ENCODE data around the gene EMC9. TPM values are rescaled to one million over a fixed set of nuclear protein-coding genes. Genes with fewer than 3 reads are reported as not detected.

Gene EMC9
- total RNA-seq, 1 donor from 2014 or later, result 18.5 TPM

- H3K36me3 ChIP-seq (ENCODE audit: insufficient read depth, low read length), result peaks cover 36% of the 10 kb centered on the region
- no peaks in the 10 kb centered on the region for H3K27me3 Mint-ChIP-seq (ENCODE audit: low read depth, unreplicated experiment)
- H3K4me3 ChIP-seq (ENCODE audit: insufficient read depth, low read depth, low read length), result no peak overlapping the region
- TF ChIP-seq EZH2 (IDR thresholded peaks at IDR 0.05; ENCODE audit: insufficient read depth, low read length), result no peak
- TF ChIP-seq, protein P1, sequence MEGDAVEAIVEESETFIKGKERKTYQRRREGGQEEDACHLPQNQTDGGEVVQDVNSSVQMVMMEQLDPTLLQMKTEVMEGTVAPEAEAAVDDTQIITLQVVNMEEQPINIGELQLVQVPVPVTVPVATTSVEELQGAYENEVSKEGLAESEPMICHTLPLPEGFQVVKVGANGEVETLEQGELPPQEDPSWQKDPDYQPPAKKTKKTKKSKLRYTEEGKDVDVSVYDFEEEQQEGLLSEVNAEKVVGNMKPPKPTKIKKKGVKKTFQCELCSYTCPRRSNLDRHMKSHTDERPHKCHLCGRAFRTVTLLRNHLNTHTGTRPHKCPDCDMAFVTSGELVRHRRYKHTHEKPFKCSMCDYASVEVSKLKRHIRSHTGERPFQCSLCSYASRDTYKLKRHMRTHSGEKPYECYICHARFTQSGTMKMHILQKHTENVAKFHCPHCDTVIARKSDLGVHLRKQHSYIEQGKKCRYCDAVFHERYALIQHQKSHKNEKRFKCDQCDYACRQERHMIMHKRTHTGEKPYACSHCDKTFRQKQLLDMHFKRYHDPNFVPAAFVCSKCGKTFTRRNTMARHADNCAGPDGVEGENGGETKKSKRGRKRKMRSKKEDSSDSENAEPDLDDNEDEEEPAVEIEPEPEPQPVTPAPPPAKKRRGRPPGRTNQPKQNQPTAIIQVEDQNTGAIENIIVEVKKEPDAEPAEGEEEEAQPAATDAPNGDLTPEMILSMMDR (IDR thresholded peaks at IDR 0.05; ENCODE audit: insufficient read depth, low read depth, low read length), result no peak
- no peak overlapping the region for H3K9ac ChIP-seq (ENCODE audit: low read length)
- H3K4me1 ChIP-seq (ENCODE audit: insufficient read depth, low read length), result peaks cover 10% of the 10 kb centered on the region
- H3K27ac Mint-ChIP-seq (ENCODE audit: unreplicated experiment), result peak overlapping the region; percentile 82
- no peak overlapping the region for H2AFZ ChIP-seq (ENCODE audit: low read depth, low read length)
- DNase-seq (ENCODE audit: low read depth) (no peak), FAIRE-seq (no peak)
- H3K4me1 Mint-ChIP-seq (ENCODE audit: low read depth, unreplicated experiment), result peaks cover 11% of the 10 kb centered on the region
- H3K4me2 ChIP-seq (ENCODE audit: low read length), result no peak overlapping the region
- peaks cover 49% of the 10 kb centered on the region for H4K20me1 ChIP-seq (ENCODE audit: insufficient read depth, low read length)
- no peaks in the 10 kb centered on the region for H3K27me3 ChIP-seq (ENCODE audit: insufficient read depth, low read length)
- H3K79me2 ChIP-seq (ENCODE audit: insufficient read depth, low read length), result peaks cover 16% of the 10 kb centered on the region
- H3K36me3 Mint-ChIP-seq (ENCODE audit: low read depth, unreplicated experiment), result peaks cover 13% of the 10 kb centered on the region
- H3K9me3 ChIP-seq (ENCODE audit: insufficient read depth, low read depth, low read length), result no peaks in the 10 kb centered on the region
- H3K4me3 Mint-ChIP-seq (ENCODE audit: unreplicated experiment), result peak overlapping the region; percentile 17
- H3K27ac ChIP-seq (ENCODE audit: low read depth, low read length), result no peak overlapping the region
- no peaks in the 10 kb centered on the region for H3K9me3 Mint-ChIP-seq (ENCODE audit: unreplicated experiment)
These were observed 40.9 kb upstream of the EMC9 start for GRCh38 chr14:24182110-24182882.

- Histone ChIP-seq H3K27me3 (ENCODE audit: insufficient read depth, low read length) (no peaks in the 10 kb centered on the region), H3K9ac (ENCODE audit: low read length) (no peak overlapping the region), H3K4me1 (ENCODE audit: insufficient read depth, low read length) (peaks cover 5% of the 10 kb centered on the region), H4K20me1 (ENCODE audit: insufficient read depth, low read length) (peaks cover 45% of the 10 kb centered on the region), H3K27ac (ENCODE audit: low read depth, low read length) (no peak overlapping the region), H2AFZ (ENCODE audit: low read depth, low read length) (no peak overlapping the region), H3K79me2 (ENCODE audit: insufficient read depth, low read length) (peaks cover 9% of the 10 kb centered on the region), H3K4me2 (ENCODE audit: low read length) (no peak overlapping the region), H3K4me3 (ENCODE audit: insufficient read depth, low read depth, low read length) (no peak overlapping the region), H3K9me3 (ENCODE audit: insufficient read depth, low read depth, low read length) (no peaks in the 10 kb centered on the region), H3K36me3 (ENCODE audit: insufficient read depth, low read length) (peaks cover 30% of the 10 kb centered on the region)
- DNase-seq (ENCODE audit: low read depth) (no peak), FAIRE-seq (no peak)
- H3K4me1 Mint-ChIP-seq (ENCODE audit: low read depth, unreplicated experiment), result peaks cover 7% of the 10 kb centered on the region
- H3K27ac Mint-ChIP-seq (ENCODE audit: unreplicated experiment), result no peak overlapping the region
- H3K36me3 Mint-ChIP-seq (ENCODE audit: low read depth, unreplicated experiment), result peaks cover 13% of the 10 kb centered on the region
- TF ChIP-seq, protein P1 (IDR thresholded peaks at IDR 0.05; ENCODE audit: insufficient read depth, low read depth, low read length), result no peak
- TF ChIP-seq EZH2 (IDR thresholded peaks at IDR 0.05; ENCODE audit: insufficient read depth, low read length), result no peak
- no peak overlapping the region for H3K4me3 Mint-ChIP-seq (ENCODE audit: unreplicated experiment)
- no peaks in the 10 kb centered on the region for H3K27me3 Mint-ChIP-seq (ENCODE audit: low read depth, unreplicated experiment)
- H3K9me3 Mint-ChIP-seq (ENCODE audit: unreplicated experiment), result no peaks in the 10 kb centered on the region
These were observed 40.1 kb upstream of the EMC9 start for GRCh38 chr14:24181371-24182077.
